HS-5 (cell line): Measurements from ENCODE around the gene KIAA2012.

ENCODE experiments used
- DNase-seq: peaks from one replicate; pipeline ENCODE4 v3.0.0-alpha.2; 2012; ENCODE audit warnings: low read depth

Gene KIAA2012

GRCh38 chr2:202152104-202152715, 79.2 kb downstream of the KIAA2012 start:
- DNase-seq, result no peak

- no peak for DNase-seq
Measured at GRCh38 chr2:202154613-202155012, 81.6 kb downstream of the KIAA2012 start.

- no peak for DNase-seq
Measured at GRCh38 chr2:202157211-202157990, 84.3 kb downstream of the KIAA2012 start.

- DNase-seq, result no peak
Measured at GRCh38 chr2:202158796-202159195, 85.7 kb downstream of the KIAA2012 start.

GRCh38 chr2:202161151-202161835, 88.2 kb downstream of the KIAA2012 start:
- DNase-seq, result no peak

- no peak for DNase-seq
Measured at GRCh38 chr2:202164411-202164810, 91.4 kb downstream of the KIAA2012 start.

- no peak for DNase-seq
Measured at GRCh38 chr2:202165208-202165607, 92.2 kb downstream of the KIAA2012 start.

GRCh38 chr2:202165945-202166344, 92.9 kb downstream of the KIAA2012 start:
- no peak for DNase-seq

GRCh38 chr2:202169131-202169530, 96.1 kb downstream of the KIAA2012 start:
- no peak for DNase-seq

GRCh38 chr2:202169832-202170424, 96.9 kb downstream of the KIAA2012 start:
- no peak for DNase-seq

- DNase-seq, result no peak
Measured at GRCh38 chr2:202171241-202171825, 98.3 kb downstream of the KIAA2012 start.

GRCh38 chr2:202172439-202173211, 99.6 kb downstream of the KIAA2012 start:
- no peak for DNase-seq

- DNase-seq, result peak; percentile 50
Measured at GRCh38 chr2:202178346-202178958, 105.4 kb downstream of the KIAA2012 start.

GRCh38 chr2:202184557-202184956, 111.5 kb downstream of the KIAA2012 start:
- DNase-seq, result no peak

- DNase-seq, result no peak
Measured at GRCh38 chr2:202185156-202185555, 112.1 kb downstream of the KIAA2012 start.

GRCh38 chr2:202186641-202187202, 113.7 kb downstream of the KIAA2012 start:
- no peak for DNase-seq

- DNase-seq, result no peak
Measured at GRCh38 chr2:202187570-202187969, 114.5 kb downstream of the KIAA2012 start.

- DNase-seq, result no peak
Measured at GRCh38 chr2:202193305-202193704, 120.2 kb downstream of the KIAA2012 start.

- DNase-seq, result no peak
Measured at GRCh38 chr2:202193881-202194353, 120.9 kb downstream of the KIAA2012 start.

GRCh38 chr2:202194418-202194817, 121.4 kb downstream of the KIAA2012 start:
- no peak for DNase-seq

GRCh38 chr2:202196727-202197126, 123.7 kb downstream of the KIAA2012 start:
- no peak for DNase-seq
